GM10847 (cell line): ENCODE data around the gene BPIFA2.

Experiments used
- POLR2A ChIP-seq: IDR thresholded peaks from 2 replicates; pipeline ENCODE4 v1.6.1; 2011; ENCODE audit not compliant: insufficient read length; ENCODE audit errors: extremely low read depth

BPIFA2 gene

DNA sequence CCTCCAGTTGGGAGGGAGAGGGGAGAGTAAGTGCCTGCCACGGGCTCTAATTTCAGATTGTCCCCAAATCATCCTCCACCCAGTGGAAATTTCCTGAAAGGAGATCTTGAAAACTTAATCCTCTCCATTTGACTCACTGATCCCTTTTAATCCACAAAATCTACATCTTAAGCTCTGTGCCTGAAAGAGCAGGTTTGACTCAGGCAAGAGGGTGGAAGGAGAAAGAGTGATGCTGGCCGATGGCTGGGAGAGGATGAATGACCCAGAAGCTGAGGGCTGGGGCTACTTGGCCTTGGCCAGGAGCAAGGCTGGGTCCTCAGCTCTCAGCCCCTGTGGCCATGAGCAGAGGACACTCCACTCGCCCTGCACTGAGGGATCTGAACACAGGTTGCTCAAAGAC lies 8.1 kb downstream of the BPIFA2 start:
- no peak for TF ChIP-seq POLR2A

DNA sequence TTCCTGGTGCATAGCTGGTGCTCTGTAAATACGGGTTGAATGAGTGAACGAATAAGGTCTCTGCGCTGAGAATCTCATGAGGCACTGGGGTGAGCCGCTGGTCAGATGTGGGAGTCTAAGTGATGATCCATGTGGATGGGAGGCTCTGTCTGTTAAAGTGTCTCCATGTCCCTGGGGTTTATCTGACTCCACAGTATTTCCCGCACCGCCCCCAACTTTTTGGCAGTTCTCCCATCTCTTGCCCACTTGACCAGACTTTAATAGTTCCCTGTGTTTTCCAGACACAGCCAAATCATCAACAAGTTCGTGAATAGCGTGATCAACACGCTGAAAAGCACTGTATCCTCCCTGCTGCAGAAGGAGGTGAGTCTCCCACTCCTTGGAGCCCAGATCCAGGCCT lies 9.9 kb downstream of the BPIFA2 start:
- TF ChIP-seq POLR2A: no peak

DNA sequence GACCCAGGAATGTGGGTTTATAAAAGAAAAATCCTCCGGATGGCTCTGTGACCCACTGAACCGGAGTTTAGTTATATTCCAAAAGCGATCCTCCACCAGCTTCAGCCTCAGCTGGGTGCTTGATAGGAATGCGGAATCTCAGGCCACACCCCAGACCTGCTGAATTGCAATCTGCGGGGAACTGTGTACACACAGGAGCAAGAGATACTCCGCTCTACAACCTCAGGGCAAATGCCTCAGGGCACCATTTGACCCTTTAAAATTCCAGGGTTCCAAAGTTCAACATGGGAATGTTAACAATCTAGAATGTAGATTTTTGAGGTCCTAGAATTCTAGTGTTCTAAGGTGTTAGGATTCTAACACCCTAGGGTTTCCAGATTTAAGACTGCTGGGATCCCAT lies 10.8 kb downstream of the BPIFA2 start:
- no peak for TF ChIP-seq POLR2A

DNA sequence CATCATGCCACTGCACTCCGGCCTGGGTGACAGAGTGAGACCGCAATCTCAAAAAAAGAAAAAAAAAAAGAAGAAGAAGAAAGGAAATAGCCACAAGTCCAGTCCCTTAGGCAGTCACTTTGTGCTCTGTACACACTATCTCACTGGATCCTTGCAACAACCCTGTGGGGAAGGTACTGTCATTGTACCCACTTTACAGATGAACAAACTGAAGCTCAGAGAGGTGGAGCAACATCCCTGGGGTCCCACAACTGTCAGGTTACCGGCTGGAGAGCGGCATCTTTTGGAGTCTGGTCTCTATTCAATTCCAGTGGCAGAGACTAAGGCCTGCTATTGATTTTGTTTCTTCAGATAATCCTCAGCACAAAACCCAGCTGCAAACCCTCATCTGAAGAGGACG lies 12.2 kb downstream of the BPIFA2 start:
- no peak for TF ChIP-seq POLR2A

DNA sequence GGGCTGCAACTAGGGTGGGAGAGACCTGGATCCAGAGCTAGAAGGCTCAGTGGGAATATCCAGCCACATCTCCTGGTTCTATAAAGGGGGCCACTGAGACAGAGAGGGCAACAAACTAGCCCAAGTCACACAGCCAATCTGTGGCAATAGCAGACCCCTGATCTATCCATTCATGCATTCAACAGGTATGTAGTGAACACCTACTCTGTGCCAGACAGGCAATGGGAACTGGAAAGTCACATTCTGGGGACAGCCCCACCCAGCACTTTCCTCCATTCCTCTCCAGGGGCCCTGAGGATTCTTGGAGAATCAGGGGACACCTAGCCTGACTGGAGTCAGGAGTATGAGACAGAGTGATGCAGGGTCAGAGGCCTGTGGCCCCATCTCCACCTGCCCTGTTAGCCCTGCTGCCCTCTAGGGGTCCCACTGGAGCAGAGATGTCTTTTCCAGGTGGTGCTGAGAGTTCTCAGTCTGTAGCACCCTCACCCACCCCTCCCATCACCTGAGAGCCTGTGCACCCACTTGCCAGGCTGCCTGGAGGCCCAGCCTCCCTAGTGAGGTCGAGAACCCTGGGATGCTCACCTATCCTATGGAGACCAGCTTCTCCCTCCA lies 13.6 kb downstream of the BPIFA2 start:
- no peak for TF ChIP-seq POLR2A

DNA sequence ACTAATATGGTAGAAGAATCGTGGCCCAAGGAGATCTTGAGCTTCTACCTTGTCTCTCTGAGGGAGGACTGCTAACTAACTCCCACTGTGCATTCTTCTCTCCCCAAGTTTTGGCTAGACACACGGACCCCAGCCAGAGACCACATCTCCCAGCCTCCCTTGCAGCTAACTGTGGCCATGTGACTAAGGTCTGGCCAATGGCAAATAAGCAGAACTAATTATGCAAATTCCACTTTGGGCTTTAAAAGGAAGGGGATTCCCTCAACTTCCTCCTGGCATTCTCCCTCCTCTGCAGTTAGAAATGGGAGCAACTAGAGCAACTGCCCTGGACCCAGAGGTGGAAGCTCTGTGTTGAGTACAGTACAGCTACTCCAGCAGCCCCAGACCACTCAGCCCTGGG lies 15.4 kb downstream of the BPIFA2 start:
- TF ChIP-seq POLR2A: no peak

DNA sequence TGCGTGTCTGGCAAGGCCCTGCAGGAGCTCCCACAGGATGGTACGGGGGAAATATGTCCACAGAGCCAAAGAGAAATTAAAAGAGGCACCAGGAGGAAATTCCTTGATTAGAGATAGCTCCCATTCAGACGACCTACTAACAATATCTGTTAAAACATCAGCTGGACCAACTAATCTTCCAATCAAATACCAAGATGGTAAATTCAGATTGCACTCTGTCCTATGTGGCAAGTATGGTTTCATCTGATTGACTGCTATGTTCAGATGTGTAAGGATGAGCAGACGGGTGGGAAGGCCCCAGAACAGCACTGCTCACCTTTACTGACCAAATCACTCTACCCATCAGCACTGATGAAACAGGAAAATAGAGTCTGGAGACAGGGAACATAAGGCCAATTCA lies 19.5 kb downstream of the BPIFA2 start:
- no peak for TF ChIP-seq POLR2A

DNA sequence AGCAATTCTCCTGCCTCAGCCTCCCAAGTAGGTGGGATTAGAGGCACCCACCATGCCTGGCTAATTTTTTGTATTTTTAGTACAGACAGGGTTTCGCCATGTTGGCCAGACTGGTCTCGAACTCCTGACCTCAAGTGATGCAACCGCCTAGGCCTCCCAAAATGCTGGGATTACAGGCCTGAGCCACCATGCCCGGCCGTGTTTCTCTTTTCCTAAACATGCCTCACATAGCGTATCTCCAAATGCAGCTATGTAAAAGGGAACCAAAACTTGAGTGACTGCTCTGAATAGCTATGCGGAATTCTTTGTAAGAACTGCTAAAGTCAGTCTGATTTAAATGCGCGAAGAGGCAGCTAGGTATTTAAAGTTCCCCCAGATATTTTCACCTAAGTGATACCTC lies 20.5 kb downstream of the BPIFA2 start:
- TF ChIP-seq POLR2A: no peak

DNA sequence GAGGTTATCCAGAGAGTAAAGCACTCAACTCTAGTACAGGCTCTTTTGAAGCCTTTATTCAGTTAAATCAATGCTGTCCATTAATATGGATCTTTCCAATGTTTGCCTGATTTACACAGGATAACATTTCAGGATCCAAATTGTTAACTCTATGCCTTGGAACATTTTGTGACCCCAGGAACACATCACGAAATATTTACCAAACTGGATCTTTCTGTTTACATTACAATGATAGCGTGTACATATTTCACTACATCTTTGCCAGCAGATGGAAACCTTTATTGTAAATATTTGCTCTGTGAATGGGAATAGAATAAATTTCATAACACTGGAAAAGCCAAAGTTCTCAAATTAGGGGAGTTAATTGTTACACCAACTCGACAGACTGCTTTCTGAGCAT lies 23.5 kb downstream of the BPIFA2 start:
- TF ChIP-seq POLR2A: no peak

DNA sequence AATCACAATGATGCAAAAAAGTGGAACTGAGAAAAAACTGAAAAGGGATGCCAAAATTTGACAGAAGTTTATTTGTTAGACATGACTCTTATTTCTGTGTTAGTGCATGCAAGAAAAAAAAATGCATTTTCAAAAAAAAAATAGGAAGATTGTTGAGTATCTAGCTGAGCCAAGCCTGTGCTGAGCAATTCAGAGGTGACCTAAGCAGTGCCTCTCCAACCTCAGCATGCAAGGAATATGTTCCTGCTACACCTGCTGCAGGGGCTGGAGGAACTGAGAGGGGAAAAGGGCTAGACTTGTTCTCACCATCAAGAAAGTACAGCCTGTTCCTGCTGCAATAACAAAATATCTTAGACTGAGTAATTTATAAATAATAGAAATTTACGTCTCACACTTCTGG lies 24.0 kb downstream of the BPIFA2 start:
- no peak for TF ChIP-seq POLR2A

DNA sequence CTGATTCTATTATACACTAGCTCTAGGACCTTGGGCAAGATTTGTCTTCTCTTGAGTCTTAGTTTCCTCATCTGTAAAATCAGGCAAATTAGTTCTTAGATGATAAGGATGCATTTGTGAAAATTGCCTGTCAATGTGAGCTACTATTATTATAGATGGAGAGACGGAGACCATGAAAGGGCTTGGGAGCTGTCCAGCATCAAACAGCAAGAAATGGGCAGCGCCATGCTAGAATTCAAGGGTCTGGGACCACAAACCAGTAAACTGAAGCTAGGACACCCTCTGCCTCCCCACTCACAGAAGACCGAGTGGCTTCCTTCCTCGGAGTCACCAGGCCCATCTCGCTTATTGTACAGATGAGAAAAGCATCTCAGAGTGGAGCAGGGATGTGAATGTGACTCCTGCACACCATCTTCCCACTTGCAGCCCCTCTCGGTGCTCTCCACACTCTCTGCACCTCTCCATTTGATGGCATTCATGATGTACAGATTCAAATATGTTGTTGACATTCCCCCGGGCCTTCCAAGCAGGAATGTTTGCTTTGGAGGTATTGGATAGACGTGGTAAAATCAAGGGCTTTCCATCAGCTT lies 25.0 kb downstream of the BPIFA2 start:
- TF ChIP-seq POLR2A: no peak

DNA sequence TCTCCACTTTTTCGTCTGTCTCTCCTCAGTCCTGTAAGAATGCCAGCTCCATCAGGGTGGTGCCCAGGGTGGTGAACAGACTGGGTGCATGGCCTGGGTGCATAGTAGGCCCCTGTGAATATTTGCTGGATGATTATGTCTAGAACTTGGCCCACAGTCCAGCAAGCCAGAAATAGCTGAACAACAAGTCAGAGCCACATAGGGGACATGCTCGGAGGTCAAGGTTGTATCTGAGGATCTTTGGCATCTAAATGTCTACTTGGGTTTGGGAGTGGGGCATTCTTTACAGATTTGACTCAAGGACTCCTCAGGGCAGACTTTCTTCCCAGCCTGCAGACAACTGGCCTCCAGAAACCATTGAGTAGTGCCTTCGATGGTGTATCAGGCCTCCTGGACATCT lies 31.1 kb downstream of the BPIFA2 start:
- TF ChIP-seq POLR2A: no peak

DNA sequence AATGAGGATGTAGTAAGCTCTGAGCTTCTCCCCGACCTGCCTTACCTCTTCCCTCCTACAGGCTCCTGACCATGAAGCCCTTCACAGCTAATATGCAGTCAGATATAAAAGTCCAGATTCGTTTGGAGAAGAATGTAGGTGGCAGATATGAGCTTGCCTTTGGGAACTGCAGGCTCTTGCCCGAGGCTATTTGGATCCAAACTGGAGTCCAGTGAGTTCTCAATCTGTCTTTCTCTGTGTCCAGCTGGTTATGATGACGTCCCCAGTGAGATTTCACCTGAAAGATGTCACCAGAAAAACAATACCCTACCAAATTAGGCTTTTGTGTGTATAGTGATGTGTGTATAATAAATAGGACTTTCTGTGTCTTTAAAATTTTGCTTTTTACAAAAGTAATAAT lies 34.5 kb downstream of the BPIFA2 start:
- no peak for TF ChIP-seq POLR2A

DNA sequence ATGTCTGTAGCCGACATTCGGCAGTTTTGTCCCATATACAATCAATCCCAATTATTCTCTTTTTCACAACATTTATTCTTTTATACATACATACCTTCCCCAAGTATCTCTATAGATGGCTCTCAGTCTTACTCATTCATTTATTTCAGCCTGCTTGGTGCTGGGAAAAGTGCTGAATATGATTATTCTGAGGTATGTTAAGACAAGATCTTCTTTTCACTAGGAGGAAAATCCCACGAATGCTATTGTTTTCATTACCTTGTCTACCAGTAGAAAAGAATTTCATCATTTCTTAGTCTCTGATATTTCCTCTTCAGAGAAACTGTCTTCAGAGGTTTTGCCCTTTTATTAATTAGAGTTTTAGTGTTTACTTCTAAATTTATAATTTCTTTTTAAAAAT lies 35.5 kb downstream of the BPIFA2 start:
- TF ChIP-seq POLR2A: no peak

DNA sequence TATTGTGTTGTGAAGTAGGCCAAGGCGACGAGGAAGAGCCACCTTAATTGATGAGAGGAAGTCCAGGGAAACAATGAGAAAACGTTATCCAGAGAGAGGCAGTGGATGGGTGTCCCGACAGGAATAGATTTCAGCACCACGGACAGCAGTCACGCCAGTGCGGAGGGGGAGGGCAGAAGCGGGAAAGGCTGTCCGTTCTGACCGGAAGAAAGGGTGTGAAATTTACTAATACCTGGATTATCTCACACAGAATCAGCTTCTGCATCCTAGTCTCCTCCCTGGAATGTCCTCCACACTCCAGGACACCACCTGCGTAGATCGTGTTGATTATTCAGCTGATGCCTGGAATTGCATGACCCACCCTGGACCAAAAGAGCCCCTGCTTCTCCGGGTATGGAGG lies 41.8 kb downstream of the BPIFA2 start:
- no peak for TF ChIP-seq POLR2A

DNA sequence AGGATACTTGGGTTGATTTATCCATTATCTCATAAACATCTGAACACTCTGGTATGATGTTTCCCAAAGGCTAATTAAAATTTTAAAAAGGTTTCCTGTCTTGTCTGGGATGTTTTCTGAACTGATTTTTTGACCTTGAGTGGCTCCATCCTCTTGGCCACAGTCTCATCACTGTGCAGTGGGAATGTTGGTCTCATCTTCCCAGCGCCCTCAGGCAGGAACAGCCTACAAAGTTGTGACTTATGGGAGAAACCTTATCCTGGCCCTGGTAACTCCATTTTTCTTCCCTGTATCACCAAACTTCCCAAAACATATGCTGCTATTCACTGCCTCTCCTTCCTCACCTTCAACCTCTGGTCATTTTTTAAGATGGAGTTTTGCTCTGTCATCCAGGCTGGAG lies 42.4 kb downstream of the BPIFA2 start:
- no peak for TF ChIP-seq POLR2A

DNA sequence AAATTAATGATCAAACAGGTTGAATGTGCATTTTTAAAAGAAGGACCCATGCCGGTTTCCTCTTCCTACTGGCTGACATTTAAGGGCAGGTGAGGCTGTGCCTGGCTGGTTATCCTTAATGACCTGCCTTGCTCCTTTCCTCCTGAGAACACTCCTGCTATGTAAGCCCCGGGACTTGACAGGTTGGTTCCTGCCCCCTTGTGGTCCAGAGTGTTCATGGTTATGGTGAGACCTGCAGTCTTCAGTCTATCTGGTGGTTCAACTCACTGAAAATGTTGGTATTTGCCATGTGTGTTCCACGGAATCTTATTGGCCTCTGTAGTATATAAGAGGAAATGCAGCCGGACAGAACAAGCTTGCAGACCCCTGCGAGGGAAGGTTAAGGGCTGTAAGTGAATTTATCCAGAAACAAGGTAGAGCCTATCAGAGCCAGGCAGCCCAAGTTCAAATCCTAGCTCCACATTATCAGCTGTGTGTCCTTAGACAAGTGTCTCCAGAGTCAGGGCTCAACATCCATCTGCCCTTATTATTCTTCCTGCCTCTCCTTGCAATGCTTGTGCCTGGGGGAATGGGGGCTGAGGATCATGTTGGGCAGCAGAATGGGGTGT lies 44.0 kb downstream of the BPIFA2 start:
- no peak for TF ChIP-seq POLR2A

DNA sequence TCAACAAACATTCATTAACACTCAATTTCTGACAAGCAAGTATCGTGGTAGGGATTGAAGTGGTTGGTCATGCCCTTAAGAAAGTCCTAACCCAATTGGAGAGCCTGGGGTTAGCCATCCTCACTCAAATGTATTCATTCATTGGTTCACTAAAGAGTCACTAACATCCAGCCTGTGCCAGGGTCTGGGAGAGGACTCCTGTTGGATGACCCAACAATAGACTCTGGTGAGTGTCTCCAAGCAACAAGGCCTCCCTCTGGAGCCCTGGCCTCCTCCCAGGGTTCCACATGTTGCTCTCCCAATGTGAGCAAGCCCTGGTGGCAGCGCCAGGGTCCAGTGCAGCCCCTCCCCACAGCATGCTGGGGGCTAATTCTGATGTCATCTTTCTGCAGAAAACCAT lies 49.1 kb downstream of the BPIFA2 start, which contains the start of gene BPIFA3:
TSS of gene BPIFA3 (plus strand) at position 301 of the 400 bp plus-strand sequence. CDS start 185 bp downstream, outside the sequence.
- no peak for TF ChIP-seq POLR2A

DNA sequence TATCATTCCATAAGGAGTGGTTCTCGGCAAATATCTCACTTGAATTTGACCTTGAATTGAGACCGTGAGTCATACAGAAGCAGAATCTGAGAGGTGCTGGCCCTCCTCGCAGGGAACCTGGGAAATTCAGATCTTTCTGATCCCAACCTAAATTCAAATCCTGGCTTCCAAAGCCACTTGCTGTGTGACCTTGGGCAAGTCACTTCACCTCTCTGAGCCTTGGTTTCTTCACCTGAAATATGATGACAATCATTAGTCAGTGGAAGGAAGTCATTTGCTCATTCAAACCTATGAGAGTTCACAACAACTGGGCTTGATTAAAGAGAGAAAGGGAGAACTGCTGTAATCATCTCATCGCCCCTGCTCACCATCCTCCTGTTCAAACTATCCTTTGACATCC lies 56.4 kb downstream of the BPIFA2 start:
- no peak for TF ChIP-seq POLR2A
